ENCODE data around the gene GABBR2. TPM values are rescaled to one million over a fixed set of nuclear protein-coding genes. Genes with fewer than 3 reads are reported as not detected.

The GABBR2 gene
- total RNA-seq, 6 experiments from 2014 or later, result not detected

DNA sequence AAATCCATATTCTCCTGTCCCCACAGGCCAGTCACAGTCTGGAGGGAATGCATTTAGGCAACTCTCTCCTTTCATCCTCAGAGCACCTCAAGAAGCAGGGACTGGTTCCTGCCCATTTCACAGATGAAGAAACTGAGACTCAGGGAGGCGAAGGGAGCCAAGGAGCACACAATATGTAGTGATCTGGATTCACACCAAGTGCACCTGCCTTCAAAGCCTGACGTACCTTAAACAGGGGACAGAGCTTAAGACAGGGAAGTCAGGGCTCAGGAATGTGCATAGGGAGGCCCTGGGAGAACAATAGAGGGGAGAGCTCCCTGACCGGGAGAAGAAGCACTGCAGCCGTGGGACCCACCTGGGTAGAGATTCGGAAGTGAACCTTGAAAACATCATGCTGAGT, 83.0 kb downstream of the GABBR2 start:
- H3K27me3 ChIP-seq, result no peaks in the 10 kb centered on the region
- no peaks in the 10 kb centered on the region for H3K9me3 ChIP-seq
- no peak overlapping the region for H3K4me3 ChIP-seq
- no peaks in the 10 kb centered on the region for H3K4me1 ChIP-seq
- intact Hi-C loops (cut with DNase I), result no loop called here
- ATAC-seq (no peak), DNase-seq (no peak)
- H3K36me3 ChIP-seq, result no peaks in the 10 kb centered on the region
- TF ChIP-seq, protein P1, sequence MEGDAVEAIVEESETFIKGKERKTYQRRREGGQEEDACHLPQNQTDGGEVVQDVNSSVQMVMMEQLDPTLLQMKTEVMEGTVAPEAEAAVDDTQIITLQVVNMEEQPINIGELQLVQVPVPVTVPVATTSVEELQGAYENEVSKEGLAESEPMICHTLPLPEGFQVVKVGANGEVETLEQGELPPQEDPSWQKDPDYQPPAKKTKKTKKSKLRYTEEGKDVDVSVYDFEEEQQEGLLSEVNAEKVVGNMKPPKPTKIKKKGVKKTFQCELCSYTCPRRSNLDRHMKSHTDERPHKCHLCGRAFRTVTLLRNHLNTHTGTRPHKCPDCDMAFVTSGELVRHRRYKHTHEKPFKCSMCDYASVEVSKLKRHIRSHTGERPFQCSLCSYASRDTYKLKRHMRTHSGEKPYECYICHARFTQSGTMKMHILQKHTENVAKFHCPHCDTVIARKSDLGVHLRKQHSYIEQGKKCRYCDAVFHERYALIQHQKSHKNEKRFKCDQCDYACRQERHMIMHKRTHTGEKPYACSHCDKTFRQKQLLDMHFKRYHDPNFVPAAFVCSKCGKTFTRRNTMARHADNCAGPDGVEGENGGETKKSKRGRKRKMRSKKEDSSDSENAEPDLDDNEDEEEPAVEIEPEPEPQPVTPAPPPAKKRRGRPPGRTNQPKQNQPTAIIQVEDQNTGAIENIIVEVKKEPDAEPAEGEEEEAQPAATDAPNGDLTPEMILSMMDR (IDR thresholded peaks at IDR 0.05), result no peak
- TF ChIP-seq POLR2A (IDR thresholded peaks at IDR 0.05), result no peak
- no peak overlapping the region for H3K27ac ChIP-seq
- WGBS (ENCODE audit: insufficient coverage, low coverage, low lambda C conversion rate, missing lambda C conversion rate), result 67% methylated on average over 5 of the region's 5 CpGs

DNA sequence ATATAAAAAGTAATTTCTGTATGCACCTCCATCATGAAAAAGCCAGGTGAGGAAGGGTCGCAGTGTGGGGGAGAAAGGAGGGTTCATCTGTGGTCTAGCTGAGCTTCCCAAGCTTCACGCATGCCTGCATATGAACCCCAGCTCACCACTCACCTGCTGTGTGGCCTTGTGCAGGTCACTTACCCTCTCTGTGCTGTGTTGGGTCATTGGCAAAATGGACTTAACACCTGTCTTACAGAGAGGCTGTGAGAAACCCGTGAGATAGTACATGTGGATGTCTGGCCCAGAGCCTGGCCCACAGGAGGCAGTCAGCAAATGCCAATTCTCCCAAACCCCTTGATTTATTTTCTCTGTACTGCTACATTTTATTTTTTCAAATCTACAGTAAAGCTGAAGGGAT, 88.9 kb downstream of the GABBR2 start:
- no peak overlapping the region for H3K4me3 ChIP-seq
- H3K4me1 ChIP-seq, result peaks cover 0 to 9% (median 0%) of the 10 kb centered on the region in 4 donors
- no peaks in the 10 kb centered on the region for H3K27me3 ChIP-seq
- ATAC-seq (no peak), DNase-seq (no peak)
- intact Hi-C loops (cut with DNase I), result no loop called here
- no peaks in the 10 kb centered on the region for H3K36me3 ChIP-seq
- no peak overlapping the region for H3K27ac ChIP-seq
- H3K9me3 ChIP-seq, result no peaks in the 10 kb centered on the region
- 69% methylated on average over 3 of the region's 3 CpGs for WGBS (ENCODE audit: insufficient coverage, low coverage, low lambda C conversion rate, missing lambda C conversion rate)
- TF ChIP-seq, protein P1 (IDR thresholded peaks at IDR 0.05), result no peak
- no peak for TF ChIP-seq POLR2A (IDR thresholded peaks at IDR 0.05)

DNA sequence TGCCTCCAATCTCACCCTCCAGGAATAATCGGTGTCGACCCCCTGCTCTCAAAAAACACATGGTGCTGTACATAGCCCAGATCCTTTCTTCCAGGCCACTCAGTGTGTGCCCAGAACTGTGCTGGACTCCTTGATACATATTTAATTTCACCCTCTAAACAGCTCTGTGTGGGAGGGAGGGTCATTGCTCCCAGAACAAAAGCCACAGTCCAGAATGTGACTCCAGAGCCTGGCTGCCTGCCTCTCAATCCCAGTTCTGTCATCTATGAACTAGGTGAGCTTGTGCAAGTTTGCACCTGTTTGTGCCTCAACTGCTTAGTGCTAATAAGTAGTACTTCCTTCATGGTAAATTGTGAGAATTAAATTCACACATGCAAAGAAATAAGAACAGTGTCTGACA, 93.1 kb downstream of the GABBR2 start:
- H3K27ac ChIP-seq, result no peak overlapping the region
- H3K4me1 ChIP-seq, result peaks cover 0 to 9% (median 0%) of the 10 kb centered on the region in 4 donors
- no peaks in the 10 kb centered on the region for H3K36me3 ChIP-seq
- intact Hi-C loops (cut with DNase I), result no loop called here
- TF ChIP-seq, protein P1 (IDR thresholded peaks at IDR 0.05), result no peak
- TF ChIP-seq POLR2A (IDR thresholded peaks at IDR 0.05), result no peak
- no peaks in the 10 kb centered on the region for H3K27me3 ChIP-seq
- peak; percentile 40 to 96 (median 88) for ATAC-seq
- DNase-seq, result peak in 1 of 3 donors; percentile 49
- WGBS (ENCODE audit: insufficient coverage, low coverage, low lambda C conversion rate, missing lambda C conversion rate), result 76% methylated on average over 2 of the region's 2 CpGs
- H3K4me3 ChIP-seq, result no peak overlapping the region
- H3K9me3 ChIP-seq, result no peaks in the 10 kb centered on the region

DNA sequence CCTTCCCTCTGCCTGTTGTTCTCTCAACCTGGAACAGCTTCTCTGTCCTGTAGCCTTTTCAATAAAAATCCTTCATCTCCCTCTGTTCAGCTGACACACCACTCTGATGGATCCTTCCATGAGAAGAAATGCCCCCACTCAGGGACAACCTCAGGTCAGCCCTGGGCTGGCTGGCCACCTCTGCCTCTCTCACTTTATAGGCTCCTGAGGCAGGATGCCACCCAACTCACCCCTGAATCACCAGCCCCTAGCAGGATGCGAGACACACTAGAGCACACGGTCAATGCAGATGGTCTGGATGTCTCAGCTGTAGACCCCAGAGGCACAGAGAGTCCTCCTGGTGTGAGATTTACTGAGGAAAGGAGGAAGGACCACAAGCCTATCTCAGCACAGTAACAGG, 93.8 kb downstream of the GABBR2 start:
- no CpG with 5 or more reads among the region's 2 CpGs for WGBS (ENCODE audit: insufficient coverage, low coverage, low lambda C conversion rate, missing lambda C conversion rate)
- H3K4me3 ChIP-seq, result no peak overlapping the region
- no peak for DNase-seq
- no peaks in the 10 kb centered on the region for H3K27me3 ChIP-seq
- H3K27ac ChIP-seq, result no peak overlapping the region
- H3K36me3 ChIP-seq, result no peaks in the 10 kb centered on the region
- no peaks in the 10 kb centered on the region for H3K9me3 ChIP-seq
- TF ChIP-seq, protein P1 (IDR thresholded peaks at IDR 0.05), result no peak
- no peak for TF ChIP-seq POLR2A (IDR thresholded peaks at IDR 0.05)
- intact Hi-C loops (cut with DNase I), result no loop called here
- peaks cover 0 to 9% (median 0%) of the 10 kb centered on the region in 4 donors for H3K4me1 ChIP-seq
- ATAC-seq, result no peak

All from right lobe of liver (tissue), 6 donors.